ENCODE data around the gene CYBC1. TPM values are rescaled to one million over a fixed set of nuclear protein-coding genes. Genes with fewer than 3 reads are reported as not detected.

CYBC1 gene
- total and polyA plus RNA-seq, 2 donors (not counting 1 experiment from before 2014, with no cell fraction given): 328 to 569 TPM

DNA sequence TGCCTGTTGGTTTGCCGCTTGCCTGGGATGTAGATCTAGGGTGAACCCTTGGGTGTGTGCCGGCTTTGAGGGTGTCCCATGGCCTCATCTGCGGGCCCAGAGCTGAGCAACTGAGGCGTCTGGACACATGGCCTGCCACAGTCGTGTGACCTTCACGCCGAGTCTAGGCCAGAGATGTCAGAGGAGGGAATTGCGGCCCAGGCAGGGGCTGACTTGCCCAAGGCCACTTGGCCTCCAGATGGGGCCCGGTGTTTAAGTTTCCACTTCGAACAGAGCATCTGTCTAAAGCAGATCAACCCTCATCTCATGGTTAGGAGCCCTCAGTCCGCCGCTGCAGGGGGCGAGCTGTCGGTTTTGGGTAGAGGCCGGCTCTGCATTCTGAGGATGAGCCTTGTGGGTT is 41.0 kb upstream of the CYBC1 start:
- peaks cover 0 to 4% (median 0%) of the 10 kb centered on the region in 3 donors for H3K9me3 ChIP-seq (ENCODE audit: control extremely low read depth in 1 of 3, control insufficient read depth in 2 of 3, insufficient read depth in 1 of 3, low read length in 2 of 3)
- H3K79me2 ChIP-seq (ENCODE audit: control insufficient read depth, insufficient read depth, low read length): no peaks in the 10 kb centered on the region
- no peak overlapping the region for H3K4me2 ChIP-seq (replicated peaks; ENCODE audit: low read depth, low read length, poor library complexity, severe bottlenecking)
- H3K4me1 ChIP-seq (ENCODE audit: control insufficient read depth in 2 of 2, insufficient read depth in 2 of 2, low read length in 2 of 2): peaks cover 6 to 25% of the 10 kb centered on the region in 2 donors
- CTCF ChIA-PET: interaction anchor here (0.6 to 2.3 kb wide), 3 partner anchors 15 to 566 kb away, joined by 3 to 5 read pairs (median 3); no protein-coding TSS in a partner anchor
- no peaks in the 10 kb centered on the region for H3K27me3 Mint-ChIP-seq
- DNase-seq: no peak
- no peak overlapping the region for H2AFZ ChIP-seq (ENCODE audit: insufficient read depth, low read depth, low read length, poor library complexity, severe bottlenecking)
- no peak for TF ChIP-seq EZH2 (IDR thresholded peaks at IDR 0.05; ENCODE audit: borderline replicate concordance, insufficient read depth, low read depth, low read length, poor library complexity, severe bottlenecking)
- TF ChIP-seq, protein P1, sequence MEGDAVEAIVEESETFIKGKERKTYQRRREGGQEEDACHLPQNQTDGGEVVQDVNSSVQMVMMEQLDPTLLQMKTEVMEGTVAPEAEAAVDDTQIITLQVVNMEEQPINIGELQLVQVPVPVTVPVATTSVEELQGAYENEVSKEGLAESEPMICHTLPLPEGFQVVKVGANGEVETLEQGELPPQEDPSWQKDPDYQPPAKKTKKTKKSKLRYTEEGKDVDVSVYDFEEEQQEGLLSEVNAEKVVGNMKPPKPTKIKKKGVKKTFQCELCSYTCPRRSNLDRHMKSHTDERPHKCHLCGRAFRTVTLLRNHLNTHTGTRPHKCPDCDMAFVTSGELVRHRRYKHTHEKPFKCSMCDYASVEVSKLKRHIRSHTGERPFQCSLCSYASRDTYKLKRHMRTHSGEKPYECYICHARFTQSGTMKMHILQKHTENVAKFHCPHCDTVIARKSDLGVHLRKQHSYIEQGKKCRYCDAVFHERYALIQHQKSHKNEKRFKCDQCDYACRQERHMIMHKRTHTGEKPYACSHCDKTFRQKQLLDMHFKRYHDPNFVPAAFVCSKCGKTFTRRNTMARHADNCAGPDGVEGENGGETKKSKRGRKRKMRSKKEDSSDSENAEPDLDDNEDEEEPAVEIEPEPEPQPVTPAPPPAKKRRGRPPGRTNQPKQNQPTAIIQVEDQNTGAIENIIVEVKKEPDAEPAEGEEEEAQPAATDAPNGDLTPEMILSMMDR (IDR thresholded peaks at IDR 0.05): no peak
- no peak overlapping the region for H3K27ac ChIP-seq (ENCODE audit: low read length in 2 of 2)
- no peaks in the 10 kb centered on the region for H4K20me1 ChIP-seq (ENCODE audit: control insufficient read depth, insufficient read depth, low read length, poor library complexity, severe bottlenecking)
- POLR2A ChIA-PET: no interaction called here
- intact Hi-C loops (cut with micrococcal nuclease): no loop called here
- no peak overlapping the region for H3K9ac ChIP-seq (ENCODE audit: low read length)
- H3K36me3 ChIP-seq (replicated peaks in 1 of 2; ENCODE audit: control extremely low read depth in 1 of 2, control insufficient read depth in 1 of 2, extremely low read depth in 1 of 2, insufficient read depth in 2 of 2, low read length in 1 of 2): peaks cover 0 to 15% of the 10 kb centered on the region in 2 experiments
- H3K4me3 Mint-ChIP-seq: no peak overlapping the region
- no peak for ATAC-seq (ENCODE audit: low read depth)
- no peak overlapping the region for H3K27ac Mint-ChIP-seq
- WGBS (ENCODE audit: insufficient coverage): 97% methylated on average over 13 of the region's 15 CpGs
- H3K4me3 ChIP-seq (ENCODE audit: control extremely low read depth in 1 of 5, extremely low read depth in 1 of 5, insufficient read depth in 1 of 5, low read depth in 2 of 5, low read length in 4 of 5): no peak overlapping the region
- H3K9me3 Mint-ChIP-seq (ENCODE audit: insufficient read depth): no peaks in the 10 kb centered on the region
- peaks cover 15% of the 10 kb centered on the region for H3K4me1 Mint-ChIP-seq
- no peaks in the 10 kb centered on the region for H3K27me3 ChIP-seq (replicated peaks in 1 of 4; ENCODE audit: control extremely low read depth in 1 of 4, control insufficient read depth in 3 of 4, insufficient read depth in 4 of 4, low read length in 3 of 4)

DNA sequence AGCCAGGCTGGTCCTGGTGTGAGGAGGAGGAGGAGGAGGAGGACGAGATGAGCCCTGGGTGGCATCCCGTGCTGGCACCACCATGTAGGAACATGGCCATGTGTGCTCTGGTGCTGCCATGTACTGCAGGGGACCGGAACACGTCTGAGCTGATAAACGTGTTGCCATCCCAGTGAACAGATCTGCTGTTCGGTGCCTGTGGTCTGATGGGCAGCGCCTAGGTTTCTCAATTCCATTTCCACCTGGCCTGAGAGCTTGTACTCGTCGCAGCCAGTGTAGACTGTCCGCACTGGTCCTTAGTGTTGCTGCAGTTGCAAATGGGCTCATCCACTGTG is 40.6 kb upstream of the CYBC1 start:
- Histone ChIP-seq H3K4me1 (ENCODE audit: control insufficient read depth in 2 of 2, insufficient read depth in 2 of 2, low read length in 2 of 2) (peaks cover 4 to 25% of the 10 kb centered on the region in 2 donors), H3K36me3 (replicated peaks in 1 of 2; ENCODE audit: control extremely low read depth in 1 of 2, control insufficient read depth in 1 of 2, extremely low read depth in 1 of 2, insufficient read depth in 2 of 2, low read length in 1 of 2) (peaks cover 0 to 19% of the 10 kb centered on the region in 2 experiments), H4K20me1 (ENCODE audit: control insufficient read depth, insufficient read depth, low read length, poor library complexity, severe bottlenecking) (no peaks in the 10 kb centered on the region), H3K4me2 (replicated peaks; ENCODE audit: low read depth, low read length, poor library complexity, severe bottlenecking) (no peak overlapping the region), H3K9ac (ENCODE audit: low read length) (no peak overlapping the region), H2AFZ (ENCODE audit: insufficient read depth, low read depth, low read length, poor library complexity, severe bottlenecking) (no peak overlapping the region), H3K79me2 (ENCODE audit: control insufficient read depth, insufficient read depth, low read length) (no peaks in the 10 kb centered on the region), H3K27me3 (replicated peaks in 1 of 4; ENCODE audit: control extremely low read depth in 1 of 4, control insufficient read depth in 3 of 4, insufficient read depth in 4 of 4, low read length in 3 of 4) (no peaks in the 10 kb centered on the region), H3K9me3 (ENCODE audit: control extremely low read depth in 1 of 3, control insufficient read depth in 2 of 3, insufficient read depth in 1 of 3, low read length in 2 of 3) (peaks cover 0 to 3% (median 0%) of the 10 kb centered on the region in 3 donors), H3K27ac (ENCODE audit: low read length in 2 of 2) (no peak overlapping the region), H3K4me3 (ENCODE audit: control extremely low read depth in 1 of 5, extremely low read depth in 1 of 5, insufficient read depth in 1 of 5, low read depth in 2 of 5, low read length in 4 of 5) (no peak overlapping the region)
- ChIA-PET CTCF (interaction anchor here (0.6 to 2.3 kb wide), 2 partner anchors 15 to 63 kb away, joined by 3 to 5 read pairs; no protein-coding TSS in a partner anchor), POLR2A (no interaction called here)
- 96% methylated on average over 10 of the region's 10 CpGs for WGBS (ENCODE audit: insufficient coverage)
- Mint-ChIP-seq H3K9me3 (ENCODE audit: insufficient read depth) (no peaks in the 10 kb centered on the region), H3K4me3 (no peak overlapping the region), H3K27me3 (no peaks in the 10 kb centered on the region), H3K27ac (no peak overlapping the region), H3K4me1 (peaks cover 17% of the 10 kb centered on the region)
- DNase-seq: no peak
- no peak for TF ChIP-seq EZH2 (IDR thresholded peaks at IDR 0.05; ENCODE audit: borderline replicate concordance, insufficient read depth, low read depth, low read length, poor library complexity, severe bottlenecking)
- TF ChIP-seq, protein P1 (IDR thresholded peaks at IDR 0.05): no peak
- intact Hi-C loops (cut with micrococcal nuclease): no loop called here
- no peak for ATAC-seq (ENCODE audit: low read depth)

Data from B cell (primary cell).